Transverse colon (tissue), 4 donors: ENCODE measurements around the gene UNC13C.

Experiments
- CTCF ChIP-seq, 5 experiments: fragments of 200-600 bp in 3 of 5; fragments of 450-650 bp in 2 of 5; sonication (generic) in 3 of 5; IDR thresholded peaks; 1 replicate in 2 of 5; 2 replicates in 3 of 5; pipeline ENCODE4 v1.5.1; 2016 to 2017; ENCODE audit warnings: antibody characterized with exemption in 5 of 5, inconsistent platforms in 3 of 5, mild to moderate bottlenecking in 2 of 5, moderate library complexity in 1 of 5
- POLR2A ChIP-seq: fragments of 450-650 bp; IDR thresholded peaks from one replicate; pipeline ENCODE4 v1.6.1; 2016; ENCODE audit warnings: antibody characterized with exemption, mild to moderate bottlenecking, moderate library complexity
- POLR2AphosphoS5 ChIP-seq, 3 donors: sonication (generic); formaldehyde crosslinking; IDR thresholded peaks; one replicate each; pipeline ENCODE4 v1.6.1; 2016; ENCODE audit warnings: antibody characterized with exemption in 3 of 3

- no peak for TF ChIP-seq CTCF (IDR thresholded peaks at IDR 0.05)
- no peak for TF ChIP-seq POLR2AphosphoS5 (IDR thresholded peaks at IDR 0.05)
- no peak for TF ChIP-seq POLR2A
Measured at GRCh38 chr15:54321426-54321825, 343.2 kb downstream of the UNC13C start.
